ENCODE data around the gene VWA2. TPM values are rescaled to one million over a fixed set of nuclear protein-coding genes. Genes with fewer than 3 reads are reported as not detected.

VWA2 gene
- total and polyA plus RNA-seq, 7 experiments from 2014 or later = 0.11 to 0.27 TPM; not detected in 5

- Histone ChIP-seq H3K9me3 (ENCODE audit: control insufficient read depth in 2 of 3, low read length in 3 of 3) (no peaks in the 10 kb centered on the region), H3K36me3 (ENCODE audit: control insufficient read depth in 2 of 3, insufficient read depth in 3 of 3, low read length in 3 of 3) (no peaks in the 10 kb centered on the region), H3K27ac (ENCODE audit: low read depth, low read length) (no peak overlapping the region), H3K4me1 (ENCODE audit: control insufficient read depth in 2 of 2, insufficient read depth in 2 of 2, low read length in 2 of 2) (no peaks in the 10 kb centered on the region), H3K4me3 (ENCODE audit: low read length) (no peak overlapping the region), H3K27me3 (ENCODE audit: control insufficient read depth in 2 of 2, insufficient read depth in 2 of 2, low read length in 2 of 2) (no peaks in the 10 kb centered on the region)
- ATAC-seq = no peak
- ChIA-PET CTCF (no interaction called here), POLR2A (no interaction called here)
- Mint-ChIP-seq H3K27ac (no peak overlapping the region), H3K9me3 (no peaks in the 10 kb centered on the region), H3K4me3 (no peak overlapping the region), H3K27me3 (peaks cover 0 to 39% (median 13%) of the 10 kb centered on the region in 5 donors), H3K4me1 (no peaks in the 10 kb centered on the region), H3K36me3 (no peaks in the 10 kb centered on the region)
- intact Hi-C loops (cut with micrococcal nuclease) = no loop called here
- DNase-seq = no peak
Observed at GRCh38 chr10:114207349-114207748, 31.7 kb upstream of the VWA2 start.

GRCh38 chr10:114208351-114208750, 30.7 kb upstream of the VWA2 start:
- Histone ChIP-seq H3K27ac (ENCODE audit: low read depth, low read length) (no peak overlapping the region), H3K36me3 (ENCODE audit: control insufficient read depth in 2 of 3, insufficient read depth in 3 of 3, low read length in 3 of 3) (no peaks in the 10 kb centered on the region), H3K4me1 (ENCODE audit: control insufficient read depth in 2 of 2, insufficient read depth in 2 of 2, low read length in 2 of 2) (no peaks in the 10 kb centered on the region), H3K27me3 (ENCODE audit: control insufficient read depth in 2 of 2, insufficient read depth in 2 of 2, low read length in 2 of 2) (no peaks in the 10 kb centered on the region), H3K4me3 (ENCODE audit: low read length) (no peak overlapping the region), H3K9me3 (ENCODE audit: control insufficient read depth in 2 of 3, low read length in 3 of 3) (no peaks in the 10 kb centered on the region)
- DNase-seq (no peak), ATAC-seq (no peak)
- Mint-ChIP-seq H3K4me3 (no peak overlapping the region), H3K4me1 (no peaks in the 10 kb centered on the region), H3K9me3 (no peaks in the 10 kb centered on the region), H3K27ac (no peak overlapping the region), H3K27me3 (peaks cover 0 to 30% (median 10%) of the 10 kb centered on the region in 5 donors), H3K36me3 (no peaks in the 10 kb centered on the region)
- POLR2A ChIA-PET = no interaction called here
- intact Hi-C loops (cut with micrococcal nuclease) = no loop called here
- CTCF ChIA-PET = no interaction called here

- H3K27me3 ChIP-seq (ENCODE audit: control insufficient read depth in 2 of 2, insufficient read depth in 2 of 2, low read length in 2 of 2) = no peaks in the 10 kb centered on the region
- ATAC-seq (no peak), DNase-seq (no peak)
- H3K27ac ChIP-seq (ENCODE audit: low read depth, low read length) = no peak overlapping the region
- Mint-ChIP-seq H3K27ac (no peak overlapping the region), H3K9me3 (peaks cover 0 to 3% (median 0%) of the 10 kb centered on the region in 11 donors), H3K27me3 (peaks cover 0 to 21% (median 4%) of the 10 kb centered on the region in 5 donors), H3K36me3 (peaks cover 0 to 4% (median 0%) of the 10 kb centered on the region in 5 donors), H3K4me1 (no peaks in the 10 kb centered on the region), H3K4me3 (no peak overlapping the region)
- H3K9me3 ChIP-seq (ENCODE audit: control insufficient read depth in 2 of 3, low read length in 3 of 3) = no peaks in the 10 kb centered on the region
- H3K36me3 ChIP-seq (ENCODE audit: control insufficient read depth in 2 of 3, insufficient read depth in 3 of 3, low read length in 3 of 3) = no peaks in the 10 kb centered on the region
- ChIA-PET POLR2A (no interaction called here), CTCF (no interaction called here)
- intact Hi-C loops (cut with micrococcal nuclease) = no loop called here
- H3K4me1 ChIP-seq (ENCODE audit: control insufficient read depth in 2 of 2, insufficient read depth in 2 of 2, low read length in 2 of 2) = no peaks in the 10 kb centered on the region
- no peak overlapping the region for H3K4me3 ChIP-seq (ENCODE audit: low read length)
Observed at GRCh38 chr10:114212153-114212552, 26.9 kb upstream of the VWA2 start.

- ATAC-seq (no peak), DNase-seq (no peak)
- Histone ChIP-seq H3K4me1 (ENCODE audit: control insufficient read depth in 2 of 2, insufficient read depth in 2 of 2, low read length in 2 of 2) (no peaks in the 10 kb centered on the region), H3K9me3 (ENCODE audit: control insufficient read depth in 2 of 3, low read length in 3 of 3) (no peaks in the 10 kb centered on the region), H3K36me3 (ENCODE audit: control insufficient read depth in 2 of 3, insufficient read depth in 3 of 3, low read length in 3 of 3) (no peaks in the 10 kb centered on the region), H3K27me3 (ENCODE audit: control insufficient read depth in 2 of 2, insufficient read depth in 2 of 2, low read length in 2 of 2) (no peaks in the 10 kb centered on the region), H3K4me3 (ENCODE audit: low read length) (no peak overlapping the region), H3K27ac (ENCODE audit: low read depth, low read length) (no peak overlapping the region)
- no peak overlapping the region for H3K27ac Mint-ChIP-seq
- POLR2A ChIA-PET = no interaction called here
- H3K9me3 Mint-ChIP-seq = peaks cover 0 to 3% (median 0%) of the 10 kb centered on the region in 11 donors
- H3K4me3 Mint-ChIP-seq = no peak overlapping the region
- intact Hi-C loops (cut with micrococcal nuclease) = no loop called here
- CTCF ChIA-PET = no interaction called here
- H3K36me3 Mint-ChIP-seq = peaks cover 0 to 4% (median 0%) of the 10 kb centered on the region in 5 donors
- no peaks in the 10 kb centered on the region for H3K4me1 Mint-ChIP-seq
- H3K27me3 Mint-ChIP-seq = peaks cover 4 to 30% (median 8%) of the 10 kb centered on the region in 5 donors
Observed at GRCh38 chr10:114215033-114215432, 24.0 kb upstream of the VWA2 start.

- Histone ChIP-seq H3K4me3 (ENCODE audit: low read length) (no peak overlapping the region), H3K27me3 (ENCODE audit: control insufficient read depth in 2 of 2, insufficient read depth in 2 of 2, low read length in 2 of 2) (no peaks in the 10 kb centered on the region), H3K36me3 (ENCODE audit: control insufficient read depth in 2 of 3, insufficient read depth in 3 of 3, low read length in 3 of 3) (no peaks in the 10 kb centered on the region), H3K4me1 (ENCODE audit: control insufficient read depth in 2 of 2, insufficient read depth in 2 of 2, low read length in 2 of 2) (no peaks in the 10 kb centered on the region), H3K9me3 (ENCODE audit: control insufficient read depth in 2 of 3, low read length in 3 of 3) (no peaks in the 10 kb centered on the region), H3K27ac (ENCODE audit: low read depth, low read length) (no peak overlapping the region)
- ChIA-PET POLR2A (no interaction called here), CTCF (no interaction called here)
- no peaks in the 10 kb centered on the region for H3K4me1 Mint-ChIP-seq
- ATAC-seq = no peak
- intact Hi-C loops (cut with micrococcal nuclease) = no loop called here
- no peak for DNase-seq
- peaks cover 0 to under 1% (median 0%) of the 10 kb centered on the region in 5 donors for H3K36me3 Mint-ChIP-seq
- no peak overlapping the region for H3K27ac Mint-ChIP-seq
- peaks cover 11 to 45% (median 22%) of the 10 kb centered on the region in 5 donors for H3K27me3 Mint-ChIP-seq
- no peaks in the 10 kb centered on the region for H3K9me3 Mint-ChIP-seq
- H3K4me3 Mint-ChIP-seq = no peak overlapping the region
Observed at GRCh38 chr10:114220281-114220680, 18.8 kb upstream of the VWA2 start.

GRCh38 chr10:114221235-114221634, 17.8 kb upstream of the VWA2 start:
- no peak for ATAC-seq
- Histone ChIP-seq H3K9me3 (ENCODE audit: control insufficient read depth in 2 of 3, low read length in 3 of 3) (no peaks in the 10 kb centered on the region), H3K27me3 (ENCODE audit: control insufficient read depth in 2 of 2, insufficient read depth in 2 of 2, low read length in 2 of 2) (no peaks in the 10 kb centered on the region), H3K36me3 (ENCODE audit: control insufficient read depth in 2 of 3, insufficient read depth in 3 of 3, low read length in 3 of 3) (no peaks in the 10 kb centered on the region), H3K4me1 (ENCODE audit: control insufficient read depth in 2 of 2, insufficient read depth in 2 of 2, low read length in 2 of 2) (no peaks in the 10 kb centered on the region), H3K27ac (ENCODE audit: low read depth, low read length) (no peak overlapping the region), H3K4me3 (ENCODE audit: low read length) (no peak overlapping the region)
- ChIA-PET CTCF (no interaction called here), POLR2A (no interaction called here)
- intact Hi-C loops (cut with micrococcal nuclease) = no loop called here
- no peak for DNase-seq
- H3K4me3 Mint-ChIP-seq = no peak overlapping the region
- peaks cover 11 to 47% (median 22%) of the 10 kb centered on the region in 5 donors for H3K27me3 Mint-ChIP-seq
- no peaks in the 10 kb centered on the region for H3K4me1 Mint-ChIP-seq
- no peak overlapping the region for H3K27ac Mint-ChIP-seq
- no peaks in the 10 kb centered on the region for H3K9me3 Mint-ChIP-seq
- H3K36me3 Mint-ChIP-seq = no peaks in the 10 kb centered on the region

GRCh38 chr10:114223066-114223465, 16.0 kb upstream of the VWA2 start:
- H3K9me3 Mint-ChIP-seq = no peaks in the 10 kb centered on the region
- H3K4me1 ChIP-seq (ENCODE audit: control insufficient read depth in 2 of 2, insufficient read depth in 2 of 2, low read length in 2 of 2) = no peaks in the 10 kb centered on the region
- intact Hi-C loops (cut with micrococcal nuclease) = no loop called here
- no peaks in the 10 kb centered on the region for H3K9me3 ChIP-seq (ENCODE audit: control insufficient read depth in 2 of 3, low read length in 3 of 3)
- no peak overlapping the region for H3K27ac Mint-ChIP-seq
- H3K4me1 Mint-ChIP-seq = no peaks in the 10 kb centered on the region
- no peak overlapping the region for H3K4me3 ChIP-seq (ENCODE audit: low read length)
- ATAC-seq (no peak), DNase-seq (no peak)
- H3K4me3 Mint-ChIP-seq = no peak overlapping the region
- peaks cover 16 to 45% (median 23%) of the 10 kb centered on the region in 5 donors for H3K27me3 Mint-ChIP-seq
- POLR2A ChIA-PET = no interaction called here
- CTCF ChIA-PET = no interaction called here
- H3K27ac ChIP-seq (ENCODE audit: low read depth, low read length) = no peak overlapping the region
- no peaks in the 10 kb centered on the region for H3K36me3 Mint-ChIP-seq
- H3K36me3 ChIP-seq (ENCODE audit: control insufficient read depth in 2 of 3, insufficient read depth in 3 of 3, low read length in 3 of 3) = no peaks in the 10 kb centered on the region
- H3K27me3 ChIP-seq (ENCODE audit: control insufficient read depth in 2 of 2, insufficient read depth in 2 of 2, low read length in 2 of 2) = no peaks in the 10 kb centered on the region

Data from naive thymus-derived CD4-positive, alpha-beta T cell (primary cell).